NCI-H446 (cell line): ENCODE data around the gene RFESD.
"Not testable (repeated sequence)": the region's sequence is repeated elsewhere in the genome, so short reads cannot be mapped to it uniquely, and the experiment has no call there.

Experiments
- DNase-seq, 2 experiments: peaks; one replicate each; lab custom pipeline; 2025; lab: John Stamatoyannopoulos, UW

Gene RFESD

GRCh38 chr5:95667061-95667618 is 20.6 kb downstream of the RFESD start:
- no peak for DNase-seq

- no peak for DNase-seq
These were observed 21.1 kb downstream of the RFESD start for GRCh38 chr5:95667678-95668077.

GRCh38 chr5:95668216-95668615 is 21.6 kb downstream of the RFESD start:
- no peak for DNase-seq

- DNase-seq = no peak
These were observed 22.2 kb downstream of the RFESD start for GRCh38 chr5:95668728-95669127.

GRCh38 chr5:95669540-95669939 is 23.0 kb downstream of the RFESD start:
- peak in 1 of 2 experiments; percentile 69 for DNase-seq

GRCh38 chr5:95669985-95670384 is 23.4 kb downstream of the RFESD start:
- DNase-seq = no peak

GRCh38 chr5:95670568-95670967 is 24.0 kb downstream of the RFESD start:
- DNase-seq = no peak

GRCh38 chr5:95671826-95672225 is 25.2 kb downstream of the RFESD start:
- DNase-seq = no peak

- DNase-seq = no peak
These were observed 26.1 kb downstream of the RFESD start for GRCh38 chr5:95672641-95673040.

- DNase-seq = no peak
These were observed 26.5 kb downstream of the RFESD start for GRCh38 chr5:95673081-95673480.

GRCh38 chr5:95682891-95683290 is 36.3 kb downstream of the RFESD start, which contains the start of gene SPATA9:
SPATA9 (minus strand) TSS chr5:95682991; CDS start chr5:95682854, 137 bp downstream.
- DNase-seq = no peak

GRCh38 chr5:95684361-95684760 is 37.8 kb downstream of the RFESD start:
- no peak for DNase-seq

GRCh38 chr5:95686651-95687050 is 40.1 kb downstream of the RFESD start:
- no peak for DNase-seq

GRCh38 chr5:95689680-95690079 is 43.1 kb downstream of the RFESD start:
- no peak for DNase-seq

GRCh38 chr5:95690333-95690732 is 43.8 kb downstream of the RFESD start:
- DNase-seq = no peak

GRCh38 chr5:95697781-95698681 is 51.5 kb downstream of the RFESD start:
- no peak for DNase-seq

GRCh38 chr5:95699337-95699736 is 52.8 kb downstream of the RFESD start:
- DNase-seq = no peak

GRCh38 chr5:95701074-95701473 is 54.5 kb downstream of the RFESD start:
- no peak for DNase-seq

- DNase-seq = no peak
These were observed 57.6 kb downstream of the RFESD start for GRCh38 chr5:95704150-95704549.

GRCh38 chr5:95706196-95706595 is 59.6 kb downstream of the RFESD start:
- DNase-seq = not testable (repeated sequence)

GRCh38 chr5:95707055-95707454 is 60.5 kb downstream of the RFESD start:
- no peak for DNase-seq
